IPS DF 4.7 (cell line): ENCODE measurements around the gene UQCRH.
"Not testable (repeated sequence)": the region's sequence is repeated elsewhere in the genome, so short reads cannot be mapped to it uniquely, and the experiment has no call there.

ENCODE experiments used
- DNase-seq: peaks from one replicate; pipeline ENCODE4 v3.0.0-alpha.2; 2013; ENCODE audit warnings: low spot score; ENCODE audit errors: extremely low read depth

Gene UQCRH

GRCh38 chr1:46300673-46301405 is 2.7 kb upstream of the UQCRH start:
- no peak for DNase-seq

GRCh38 chr1:46301406-46301807 is 2.1 kb upstream of the UQCRH start:
- no peak for DNase-seq

- no peak for DNase-seq
Measured at GRCh38 chr1:46301808-46302640, 1.5 kb upstream of the UQCRH start.

- no peak for DNase-seq
Measured at GRCh38 chr1:46302641-46303037, 859 bp upstream of the UQCRH start.

- no peak for DNase-seq
Measured at GRCh38 chr1:46303872-46304326, 401 bp downstream of the UQCRH start.

GRCh38 chr1:46306159-46306530 is 2.6 kb downstream of the UQCRH start:
- no peak for DNase-seq

- no peak for DNase-seq
Measured at GRCh38 chr1:46309401-46310159, 6.1 kb downstream of the UQCRH start.

GRCh38 chr1:46310321-46310720 is 6.8 kb downstream of the UQCRH start:
- DNase-seq = no peak

- DNase-seq = no peak
Measured at GRCh38 chr1:46315669-46316403, 12.3 kb downstream of the UQCRH start.

GRCh38 chr1:46317323-46317722 is 13.8 kb downstream of the UQCRH start:
- no peak for DNase-seq

- DNase-seq = not testable (repeated sequence)
Measured at GRCh38 chr1:46319301-46319700, 15.8 kb downstream of the UQCRH start.

GRCh38 chr1:46319960-46320914 is 16.7 kb downstream of the UQCRH start:
- DNase-seq = not testable (repeated sequence)

- not testable (repeated sequence) for DNase-seq
Measured at GRCh38 chr1:46322191-46322590, 18.7 kb downstream of the UQCRH start.

GRCh38 chr1:46325285-46326076 is 22.0 kb downstream of the UQCRH start:
- not testable (repeated sequence) for DNase-seq

GRCh38 chr1:46328182-46328581 is 24.7 kb downstream of the UQCRH start:
- not testable (repeated sequence) for DNase-seq

- not testable (repeated sequence) for DNase-seq
Measured at GRCh38 chr1:46329807-46330206, 26.3 kb downstream of the UQCRH start.

- not testable (repeated sequence) for DNase-seq
Measured at GRCh38 chr1:46330381-46330780, 26.9 kb downstream of the UQCRH start.

- not testable (repeated sequence) for DNase-seq
Measured at GRCh38 chr1:46331786-46332540, 28.5 kb downstream of the UQCRH start.
